Measurements from ENCODE around the gene BICRA. TPM values are rescaled to one million over a fixed set of nuclear protein-coding genes. Genes with fewer than 3 reads are reported as not detected.

BICRA gene
- polyA plus RNA-seq, 1 donor (not counting 4 experiments of a cell fraction or from before 2014, with no cell fraction given), result 0.42 TPM

GRCh38 chr19:47623151-47623920, 14.4 kb downstream of the BICRA start:
- no peaks in the 10 kb centered on the region for H3K9me3 ChIP-seq (ENCODE audit: control insufficient read depth, low read depth, low read length)
- H3K27ac ChIP-seq (ENCODE audit: control insufficient read depth, insufficient read depth, low read length), result peak overlapping the region; percentile 44
- H3K4me1 ChIP-seq (ENCODE audit: control insufficient read depth, extremely low read depth, insufficient read depth, low read length), result peaks cover 15% of the 10 kb centered on the region
- FAIRE-seq (peak; percentile 53), DNase-seq (ENCODE audit: low read depth, low spot score) (no peak)
- H3K4me2 ChIP-seq (ENCODE audit: control insufficient read depth, extremely low read depth, insufficient read depth, low read depth, low read length), result no peak overlapping the region
- H3K9ac ChIP-seq (ENCODE audit: control insufficient read depth, extremely low read depth, insufficient read depth, low read length), result no peak overlapping the region
- no peak overlapping the region for H3K4me3 ChIP-seq (ENCODE audit: control insufficient read depth in 2 of 3, extremely low read depth in 1 of 3, insufficient read depth in 2 of 3, low read depth in 1 of 3, low read length in 3 of 3)
- H4K20me1 ChIP-seq (ENCODE audit: control insufficient read depth, extremely low read depth, insufficient read depth, low read length), result peaks cover 13% of the 10 kb centered on the region
- TF ChIP-seq CTCF (optimal IDR thresholded peaks at IDR 0.05 in 1 of 3, IDR thresholded peaks at IDR 0.05 in 1 of 3, conservative IDR thresholded peaks at IDR 0.05 in 1 of 3; ENCODE audit: extremely low read depth in 1 of 3, insufficient read depth in 2 of 3, low read length in 3 of 3) (no peak), EZH2 (IDR thresholded peaks at IDR 0.05; ENCODE audit: low read length) (no peak)
- dilution Hi-C loops (cut with MboI; ENCODE audit: extremely low pct_ligation_motif_present, low sequenced_read_pairs), result no loop called here
- H2AFZ ChIP-seq (ENCODE audit: control insufficient read depth, low read length), result no peak overlapping the region
- H3K36me3 ChIP-seq (ENCODE audit: control insufficient read depth in 2 of 2, extremely low read depth in 1 of 2, insufficient read depth in 2 of 2, low read length in 2 of 2), result peaks cover 3% of the 10 kb centered on the region in 2 experiments
- peaks cover 62% of the 10 kb centered on the region for H3K79me2 ChIP-seq (ENCODE audit: control insufficient read depth, insufficient read depth, low read length)
- no peaks in the 10 kb centered on the region for H3K27me3 ChIP-seq (ENCODE audit: control insufficient read depth, extremely low read depth, insufficient read depth, low read length)
- H3K9me1 ChIP-seq (ENCODE audit: control insufficient read depth, extremely low read depth, insufficient read depth, low read length), result peaks cover 4% of the 10 kb centered on the region

- H3K27me3 ChIP-seq (ENCODE audit: control insufficient read depth, extremely low read depth, insufficient read depth, low read length), result no peaks in the 10 kb centered on the region
- H3K9me3 ChIP-seq (ENCODE audit: control insufficient read depth, low read depth, low read length), result no peaks in the 10 kb centered on the region
- no peak for TF ChIP-seq EZH2 (IDR thresholded peaks at IDR 0.05; ENCODE audit: low read length)
- no peak for TF ChIP-seq CTCF (optimal IDR thresholded peaks at IDR 0.05 in 1 of 3, IDR thresholded peaks at IDR 0.05 in 1 of 3, conservative IDR thresholded peaks at IDR 0.05 in 1 of 3; ENCODE audit: extremely low read depth in 1 of 3, insufficient read depth in 2 of 3, low read length in 3 of 3)
- no peak overlapping the region for H2AFZ ChIP-seq (ENCODE audit: control insufficient read depth, low read length)
- peak overlapping the region; percentile 8 for H3K9ac ChIP-seq (ENCODE audit: control insufficient read depth, extremely low read depth, insufficient read depth, low read length)
- H3K4me1 ChIP-seq (ENCODE audit: control insufficient read depth, extremely low read depth, insufficient read depth, low read length), result peaks cover 15% of the 10 kb centered on the region
- H3K36me3 ChIP-seq (ENCODE audit: control insufficient read depth in 2 of 2, extremely low read depth in 1 of 2, insufficient read depth in 2 of 2, low read length in 2 of 2), result peaks cover 3% of the 10 kb centered on the region in 2 experiments
- H3K9me1 ChIP-seq (ENCODE audit: control insufficient read depth, extremely low read depth, insufficient read depth, low read length), result peaks cover 4% of the 10 kb centered on the region
- FAIRE-seq (peak; percentile 86), DNase-seq (ENCODE audit: low read depth, low spot score) (no peak)
- peak overlapping the region; percentile 49 for H3K4me2 ChIP-seq (ENCODE audit: control insufficient read depth, extremely low read depth, insufficient read depth, low read depth, low read length)
- peaks cover 57% of the 10 kb centered on the region for H3K79me2 ChIP-seq (ENCODE audit: control insufficient read depth, insufficient read depth, low read length)
- H4K20me1 ChIP-seq (ENCODE audit: control insufficient read depth, extremely low read depth, insufficient read depth, low read length), result peaks cover 13% of the 10 kb centered on the region
- peak overlapping the region; percentile 44 for H3K27ac ChIP-seq (ENCODE audit: control insufficient read depth, insufficient read depth, low read length)
- no peak overlapping the region for H3K4me3 ChIP-seq (ENCODE audit: control insufficient read depth in 2 of 3, extremely low read depth in 1 of 3, insufficient read depth in 2 of 3, low read depth in 1 of 3, low read length in 3 of 3)
- dilution Hi-C loops (cut with MboI; ENCODE audit: extremely low pct_ligation_motif_present, low sequenced_read_pairs), result no loop called here
Measured at GRCh38 chr19:47623921-47624391, 15.0 kb downstream of the BICRA start.

All from keratinocyte (primary cell).